Gastrocnemius medialis (tissue), 4 donors: ENCODE data around the gene MYO9B.

Source experiments
- POLR2A ChIP-seq, 2 donors: fragments of 450-650 bp; IDR thresholded peaks; one replicate each; pipeline ENCODE4 v1.6.1; 2017; ENCODE audit warnings: antibody characterized with exemption in 2 of 2, mild to moderate bottlenecking in 2 of 2, moderate library complexity in 2 of 2
- TF ChIP-seq, protein P1 (sequence below), 5 experiments: fragments of 450-650 bp in 3 of 5; fragments of 200-600 bp in 2 of 5; sonication (generic) in 2 of 5; IDR thresholded peaks in 4 of 5; conservative IDR thresholded peaks in 1 of 5; 1 replicate in 4 of 5; 2 replicates in 1 of 5; pipeline ENCODE4 v1.5.1; 2016 to 2019; ENCODE audit warnings: antibody characterized with exemption in 5 of 5, mild to moderate bottlenecking in 3 of 5, moderate library complexity in 3 of 5

GRCh38 chr19:17127671-17128070 is 52.1 kb downstream of the MYO9B start:
- TF ChIP-seq, protein P1, sequence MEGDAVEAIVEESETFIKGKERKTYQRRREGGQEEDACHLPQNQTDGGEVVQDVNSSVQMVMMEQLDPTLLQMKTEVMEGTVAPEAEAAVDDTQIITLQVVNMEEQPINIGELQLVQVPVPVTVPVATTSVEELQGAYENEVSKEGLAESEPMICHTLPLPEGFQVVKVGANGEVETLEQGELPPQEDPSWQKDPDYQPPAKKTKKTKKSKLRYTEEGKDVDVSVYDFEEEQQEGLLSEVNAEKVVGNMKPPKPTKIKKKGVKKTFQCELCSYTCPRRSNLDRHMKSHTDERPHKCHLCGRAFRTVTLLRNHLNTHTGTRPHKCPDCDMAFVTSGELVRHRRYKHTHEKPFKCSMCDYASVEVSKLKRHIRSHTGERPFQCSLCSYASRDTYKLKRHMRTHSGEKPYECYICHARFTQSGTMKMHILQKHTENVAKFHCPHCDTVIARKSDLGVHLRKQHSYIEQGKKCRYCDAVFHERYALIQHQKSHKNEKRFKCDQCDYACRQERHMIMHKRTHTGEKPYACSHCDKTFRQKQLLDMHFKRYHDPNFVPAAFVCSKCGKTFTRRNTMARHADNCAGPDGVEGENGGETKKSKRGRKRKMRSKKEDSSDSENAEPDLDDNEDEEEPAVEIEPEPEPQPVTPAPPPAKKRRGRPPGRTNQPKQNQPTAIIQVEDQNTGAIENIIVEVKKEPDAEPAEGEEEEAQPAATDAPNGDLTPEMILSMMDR (IDR thresholded peaks at IDR 0.05 in 4 of 5, conservative IDR thresholded peaks at IDR 0.05 in 1 of 5): no peak
- no peak for TF ChIP-seq POLR2A (IDR thresholded peaks at IDR 0.05)
